Muscle layer of duodenum (tissue), 2 donors: ENCODE measurements around the gene DPH1.

Experiments used
- H3K27ac ChIP-seq: one replicate; pipeline ENCODE4 v1.7.0; 2013; ENCODE audit warnings: mild to moderate bottlenecking, low read length
- H3K27me3 ChIP-seq: one replicate; pipeline ENCODE4 v1.7.0; 2013; ENCODE audit warnings: low read depth, mild to moderate bottlenecking, control low read depth, low read length
- H3K36me3 ChIP-seq, 2 donors: one replicate each; pipeline ENCODE4 v1.7.0; 2013; ENCODE audit warnings: low read length in 2 of 2, control low read depth in 1 of 2, mild to moderate bottlenecking in 1 of 2; ENCODE audit not compliant: insufficient read depth in 2 of 2, control insufficient read depth in 1 of 2
- H3K4me1 ChIP-seq, 2 donors: one replicate each; pipeline ENCODE4 v1.7.0; 2013; ENCODE audit warnings: low read length in 2 of 2, mild to moderate bottlenecking in 2 of 2, control low read depth in 1 of 2, moderate library complexity in 1 of 2; ENCODE audit not compliant: insufficient read depth in 2 of 2, control insufficient read depth in 1 of 2
- H3K4me3 ChIP-seq, 2 donors: one replicate each; pipeline ENCODE4 v1.7.0; 2013; ENCODE audit warnings: low read length in 2 of 2, low read depth in 1 of 2, mild to moderate bottlenecking in 1 of 2
- H3K9me3 ChIP-seq, 2 donors: one replicate each; pipeline ENCODE4 v1.7.0; 2013; ENCODE audit warnings: low read length in 2 of 2, control low read depth in 1 of 2, mild to moderate bottlenecking in 1 of 2; ENCODE audit not compliant: control insufficient read depth in 1 of 2
- donor health status: healthy.

DPH1 gene

GRCh38 chr17:2022647-2023240 lies 7.2 kb upstream of the DPH1 start:
- Histone ChIP-seq H3K36me3 (no peaks in the 10 kb centered on the region), H3K27ac (no peak overlapping the region), H3K4me1 (peaks cover 0 to 25% of the 10 kb centered on the region in 2 donors), H3K4me3 (no peak overlapping the region), H3K27me3 (peaks cover 1% of the 10 kb centered on the region), H3K9me3 (no peaks in the 10 kb centered on the region)

GRCh38 chr17:2023256-2023655 lies 6.7 kb upstream of the DPH1 start:
- Histone ChIP-seq H3K36me3 (no peaks in the 10 kb centered on the region), H3K4me1 (peaks cover 0 to 25% of the 10 kb centered on the region in 2 donors), H3K27me3 (peaks cover 2% of the 10 kb centered on the region), H3K9me3 (no peaks in the 10 kb centered on the region), H3K27ac (no peak overlapping the region), H3K4me3 (no peak overlapping the region)

- no peaks in the 10 kb centered on the region for H3K36me3 ChIP-seq
- peak overlapping the region; percentile 30 to 73 for H3K4me3 ChIP-seq
- H3K27ac ChIP-seq, result no peak overlapping the region
- H3K27me3 ChIP-seq, result peaks cover 8% of the 10 kb centered on the region
- peaks cover 0 to 25% of the 10 kb centered on the region in 2 donors for H3K4me1 ChIP-seq
- no peaks in the 10 kb centered on the region for H3K9me3 ChIP-seq
Observed at GRCh38 chr17:2023692-2024571, 6.0 kb upstream of the DPH1 start.

GRCh38 chr17:2024572-2025219 lies 5.3 kb upstream of the DPH1 start:
- H3K9me3 ChIP-seq, result no peaks in the 10 kb centered on the region
- no peak overlapping the region for H3K27ac ChIP-seq
- H3K4me3 ChIP-seq, result peak overlapping the region; percentile 30 to 73
- H3K27me3 ChIP-seq, result peaks cover 10% of the 10 kb centered on the region
- H3K36me3 ChIP-seq, result no peaks in the 10 kb centered on the region
- peaks cover 0 to 28% of the 10 kb centered on the region in 2 donors for H3K4me1 ChIP-seq

- H3K4me3 ChIP-seq, result peak within 1 kb of the TSS; percentile 33 to 73
- H3K4me1 ChIP-seq, result peaks cover 0 to 30% of the 10 kb centered on the region in 2 donors
- H3K27me3 ChIP-seq, result peaks cover 10% of the 10 kb centered on the region
- H3K36me3 ChIP-seq, result no peaks in the 10 kb centered on the region
- H3K9me3 ChIP-seq, result no peaks in the 10 kb centered on the region
- H3K27ac ChIP-seq, result no peak within 1 kb of the TSS
Observed at GRCh38 chr17:2025220-2025621, 4.7 kb upstream of the DPH1 start, which contains the start of gene RTN4RL1. Gene RTN4RL1 (minus strand): TSS chr17:2025334. CDS start chr17:2024865, 469 bp downstream.

GRCh38 chr17:2025622-2026309 lies 4.2 kb upstream of the DPH1 start:
- H3K4me1 ChIP-seq, result peaks cover 1 to 32% of the 10 kb centered on the region in 2 donors
- H3K27ac ChIP-seq, result no peak overlapping the region
- H3K27me3 ChIP-seq, result peaks cover 10% of the 10 kb centered on the region
- no peaks in the 10 kb centered on the region for H3K9me3 ChIP-seq
- peak overlapping the region; percentile 33 to 73 for H3K4me3 ChIP-seq
- H3K36me3 ChIP-seq, result no peaks in the 10 kb centered on the region

- H3K36me3 ChIP-seq, result no peaks in the 10 kb centered on the region
- H3K9me3 ChIP-seq, result no peaks in the 10 kb centered on the region
- H3K27me3 ChIP-seq, result peaks cover 10% of the 10 kb centered on the region
- no peak overlapping the region for H3K27ac ChIP-seq
- H3K4me3 ChIP-seq, result no peak overlapping the region
- H3K4me1 ChIP-seq, result peaks cover 4 to 45% of the 10 kb centered on the region in 2 donors
Observed at GRCh38 chr17:2027528-2028233, 2.3 kb upstream of the DPH1 start.

- H3K36me3 ChIP-seq, result no peaks in the 10 kb centered on the region
Observed at GRCh38 chr17:2028234-2028614, 1.7 kb upstream of the DPH1 start.

GRCh38 chr17:2028737-2029136 lies 1.2 kb upstream of the DPH1 start:
- H3K9me3 ChIP-seq, result no peaks in the 10 kb centered on the region
- no peak overlapping the region for H3K27ac ChIP-seq
- no peak overlapping the region for H3K4me3 ChIP-seq
- peaks cover 4 to 42% of the 10 kb centered on the region in 2 donors for H3K4me1 ChIP-seq
- peaks cover 4% of the 10 kb centered on the region in 2 donors for H3K36me3 ChIP-seq
- H3K27me3 ChIP-seq, result peaks cover 10% of the 10 kb centered on the region

More at GRCh38 chr17:2028234-2028614, 1.7 kb upstream of the DPH1 start:
- Histone ChIP-seq H3K4me3 (no peak overlapping the region), H3K4me1 (peaks cover 4 to 45% of the 10 kb centered on the region in 2 donors), H3K27ac (no peak overlapping the region), H3K27me3 (peaks cover 10% of the 10 kb centered on the region), H3K9me3 (no peaks in the 10 kb centered on the region)

GRCh38 chr17:2030779-2031163 lies 818 bp downstream of the DPH1 start:
- Histone ChIP-seq H3K27ac (no peak overlapping the region), H3K4me1 (peaks cover 4 to 21% of the 10 kb centered on the region in 2 donors), H3K27me3 (peaks cover 10% of the 10 kb centered on the region), H3K36me3 (peaks cover 4 to 12% of the 10 kb centered on the region in 2 donors), H3K4me3 (peak overlapping the region; percentile 99 to 100), H3K9me3 (no peaks in the 10 kb centered on the region)
